Stimulated activated naive B cell treated with anti-CD40 and anti-IgM and Interleukin-4, amounts not matched to agents 10 μg/mL and 1 μg/mL and 100 μg/mL, for 72 hours (primary cell): ENCODE measurements around the gene IGSF8.
A peak's percentile ranks its signal among the peaks of the same experiment; 100 is the strongest.

Experiments
- ATAC-seq, 2 donors: fragments of 150-1000 bp; cut with Tn5 transposase; replicated peaks; 2 replicates each; pipeline ENCODE4 v1.10.0; 2021; ENCODE audit warnings: moderate library complexity in 1 of 2
- DNase-seq: peaks from one replicate; pipeline ENCODE4 v3.0.0; 2021
- H3K27ac Mint-ChIP-seq: one replicate; pipeline ENCODE4 v1.8.0; 2022; ENCODE audit warnings: mild to moderate bottlenecking, mixed read lengths
- H3K27me3 Mint-ChIP-seq, 2 donors: one replicate each; pipeline ENCODE4 v1.8.0; 2022; ENCODE audit warnings: mixed read lengths in 2 of 2
- H3K36me3 Mint-ChIP-seq, 2 donors: one replicate each; pipeline ENCODE4 v1.8.0; 2022; ENCODE audit warnings: mixed read lengths in 2 of 2, mild to moderate bottlenecking in 1 of 2
- H3K4me1 Mint-ChIP-seq, 2 donors: one replicate each; pipeline ENCODE4 v1.8.0; 2022; ENCODE audit warnings: mixed read lengths in 2 of 2, mild to moderate bottlenecking in 1 of 2
- H3K4me3 Mint-ChIP-seq, 2 donors: one replicate each; pipeline ENCODE4 v1.8.0; 2022; ENCODE audit warnings: mild to moderate bottlenecking in 2 of 2, mixed read lengths in 2 of 2, moderate library complexity in 1 of 2
- H3K9me3 Mint-ChIP-seq, 2 donors: one replicate each; pipeline ENCODE4 v1.8.0; 2022; ENCODE audit warnings: mixed read lengths in 2 of 2, mild to moderate bottlenecking in 1 of 2

IGSF8 gene

GRCh38 chr1:160093069-160093395, 5.4 kb downstream of the IGSF8 start:
- H3K4me3 Mint-ChIP-seq, result no peak overlapping the region
- ATAC-seq, result no peak

GRCh38 chr1:160092366-160093068, 5.9 kb downstream of the IGSF8 start:
- no peaks in the 10 kb centered on the region for H3K9me3 Mint-ChIP-seq
- ATAC-seq (no peak), DNase-seq (no peak)
- no peak overlapping the region for H3K4me3 Mint-ChIP-seq
- no peaks in the 10 kb centered on the region for H3K27me3 Mint-ChIP-seq
- no peak overlapping the region for H3K27ac Mint-ChIP-seq
- peaks cover 15 to 37% of the 10 kb centered on the region in 2 donors for H3K36me3 Mint-ChIP-seq
- H3K4me1 Mint-ChIP-seq, result peaks cover 21 to 38% of the 10 kb centered on the region in 2 donors

More at GRCh38 chr1:160093069-160093395, 5.4 kb downstream of the IGSF8 start:
- Mint-ChIP-seq H3K4me1 (peaks cover 25 to 44% of the 10 kb centered on the region in 2 donors), H3K27me3 (no peaks in the 10 kb centered on the region), H3K9me3 (no peaks in the 10 kb centered on the region), H3K27ac (no peak overlapping the region), H3K36me3 (peaks cover 15 to 37% of the 10 kb centered on the region in 2 donors)
- no peak for DNase-seq

GRCh38 chr1:160091666-160092223, 6.7 kb downstream of the IGSF8 start:
- no peaks in the 10 kb centered on the region for H3K9me3 Mint-ChIP-seq
- no peak overlapping the region for H3K27ac Mint-ChIP-seq
- H3K4me1 Mint-ChIP-seq, result peaks cover 15 to 31% of the 10 kb centered on the region in 2 donors
- H3K36me3 Mint-ChIP-seq, result peaks cover 15 to 42% of the 10 kb centered on the region in 2 donors
- no peak overlapping the region for H3K4me3 Mint-ChIP-seq
- no peak for ATAC-seq
- no peaks in the 10 kb centered on the region for H3K27me3 Mint-ChIP-seq
- no peak for DNase-seq

- H3K27ac Mint-ChIP-seq, result no peak overlapping the region
- peaks cover 7 to 23% of the 10 kb centered on the region in 2 donors for H3K4me1 Mint-ChIP-seq
- H3K36me3 Mint-ChIP-seq, result peaks cover 15 to 45% of the 10 kb centered on the region in 2 donors
- H3K27me3 Mint-ChIP-seq, result no peaks in the 10 kb centered on the region
- no peak for ATAC-seq
- H3K9me3 Mint-ChIP-seq, result no peaks in the 10 kb centered on the region
- DNase-seq, result no peak
- no peak overlapping the region for H3K4me3 Mint-ChIP-seq
Observed at GRCh38 chr1:160090760-160091159, 7.7 kb downstream of the IGSF8 start.

GRCh38 chr1:160089883-160090282, 8.5 kb downstream of the IGSF8 start:
- H3K4me1 Mint-ChIP-seq, result peaks cover 7 to 21% of the 10 kb centered on the region in 2 donors
- no peak overlapping the region for H3K27ac Mint-ChIP-seq
- H3K9me3 Mint-ChIP-seq, result no peaks in the 10 kb centered on the region
- DNase-seq (no peak), ATAC-seq (no peak)
- no peak overlapping the region for H3K4me3 Mint-ChIP-seq
- no peaks in the 10 kb centered on the region for H3K27me3 Mint-ChIP-seq
- H3K36me3 Mint-ChIP-seq, result peaks cover 17 to 48% of the 10 kb centered on the region in 2 donors

GRCh38 chr1:160087118-160087662, 11.2 kb downstream of the IGSF8 start:
- Mint-ChIP-seq H3K9me3 (no peaks in the 10 kb centered on the region), H3K36me3 (peaks cover 11 to 33% of the 10 kb centered on the region in 2 donors), H3K4me1 (peaks cover 8 to 12% of the 10 kb centered on the region in 2 donors), H3K27me3 (peaks cover 7 to 13% of the 10 kb centered on the region in 2 donors), H3K27ac (no peak overlapping the region), H3K4me3 (no peak overlapping the region)
- ATAC-seq, result no peak
- no peak for DNase-seq

GRCh38 chr1:160086456-160086892, 11.9 kb downstream of the IGSF8 start:
- peaks cover 13 to 20% of the 10 kb centered on the region in 2 donors for H3K27me3 Mint-ChIP-seq
- ATAC-seq (no peak), DNase-seq (no peak)
- peaks cover 8 to 12% of the 10 kb centered on the region in 2 donors for H3K4me1 Mint-ChIP-seq
- H3K4me3 Mint-ChIP-seq, result no peak overlapping the region
- H3K36me3 Mint-ChIP-seq, result peaks cover 11 to 29% of the 10 kb centered on the region in 2 donors
- H3K27ac Mint-ChIP-seq, result no peak overlapping the region
- no peaks in the 10 kb centered on the region for H3K9me3 Mint-ChIP-seq

- Mint-ChIP-seq H3K27ac (no peak overlapping the region), H3K4me3 (no peak overlapping the region), H3K9me3 (no peaks in the 10 kb centered on the region), H3K4me1 (peaks cover 10 to 18% of the 10 kb centered on the region in 2 donors), H3K27me3 (peaks cover 19 to 26% of the 10 kb centered on the region in 2 donors), H3K36me3 (peaks cover 10 to 27% of the 10 kb centered on the region in 2 donors)
- ATAC-seq (peak; percentile 72 to 76), DNase-seq (peak; percentile 60)
Observed at GRCh38 chr1:160085686-160086455, 12.5 kb downstream of the IGSF8 start.

- Mint-ChIP-seq H3K36me3 (peaks cover 7 to 24% of the 10 kb centered on the region in 2 donors), H3K27ac (no peak overlapping the region), H3K9me3 (no peaks in the 10 kb centered on the region), H3K27me3 (peaks cover 29 to 36% of the 10 kb centered on the region in 2 donors), H3K4me1 (peaks cover 10 to 20% of the 10 kb centered on the region in 2 donors), H3K4me3 (no peak overlapping the region)
- DNase-seq (no peak), ATAC-seq (no peak)
Observed at GRCh38 chr1:160084771-160085321, 13.6 kb downstream of the IGSF8 start.

- H3K36me3 Mint-ChIP-seq, result peaks cover 7 to 22% of the 10 kb centered on the region in 2 donors
- no peaks in the 10 kb centered on the region for H3K9me3 Mint-ChIP-seq
- ATAC-seq (peak; percentile 85 to 90), DNase-seq (peak; percentile 58)
- H3K27me3 Mint-ChIP-seq, result peaks cover 31 to 41% of the 10 kb centered on the region in 2 donors
- H3K4me1 Mint-ChIP-seq, result peaks cover 8 to 20% of the 10 kb centered on the region in 2 donors
- H3K27ac Mint-ChIP-seq, result no peak overlapping the region
- H3K4me3 Mint-ChIP-seq, result peak overlapping the region; percentile 58 to 69
Observed at GRCh38 chr1:160083968-160084770, 14.2 kb downstream of the IGSF8 start.

- ATAC-seq, result no peak
Observed at GRCh38 chr1:160082926-160083325, 15.5 kb downstream of the IGSF8 start.

GRCh38 chr1:160082487-160082886, 15.9 kb downstream of the IGSF8 start:
- ATAC-seq (no peak), DNase-seq (no peak)
- H3K4me3 Mint-ChIP-seq, result no peak overlapping the region
- no peak overlapping the region for H3K27ac Mint-ChIP-seq
- H3K4me1 Mint-ChIP-seq, result peaks cover 11 to 25% of the 10 kb centered on the region in 2 donors
- no peaks in the 10 kb centered on the region for H3K9me3 Mint-ChIP-seq
- H3K36me3 Mint-ChIP-seq, result peaks cover 2 to 11% of the 10 kb centered on the region in 2 donors
- peaks cover 38 to 54% of the 10 kb centered on the region in 2 donors for H3K27me3 Mint-ChIP-seq

More at GRCh38 chr1:160082926-160083325, 15.5 kb downstream of the IGSF8 start:
- peaks cover 2 to 11% of the 10 kb centered on the region in 2 donors for H3K36me3 Mint-ChIP-seq
- peaks cover 37 to 51% of the 10 kb centered on the region in 2 donors for H3K27me3 Mint-ChIP-seq
- H3K4me1 Mint-ChIP-seq, result peaks cover 11 to 25% of the 10 kb centered on the region in 2 donors
- no peak overlapping the region for H3K27ac Mint-ChIP-seq
- no peak for DNase-seq
- H3K9me3 Mint-ChIP-seq, result no peaks in the 10 kb centered on the region
- peak overlapping the region in 1 of 2 donors; percentile 21 for H3K4me3 Mint-ChIP-seq

- peaks cover 42 to 58% of the 10 kb centered on the region in 2 donors for H3K27me3 Mint-ChIP-seq
- no peak within 1 kb of the TSS for H3K27ac Mint-ChIP-seq
- peaks cover 2 to 3% of the 10 kb centered on the region in 2 donors for H3K36me3 Mint-ChIP-seq
- H3K4me1 Mint-ChIP-seq, result peaks cover 11 to 25% of the 10 kb centered on the region in 2 donors
- no peak within 1 kb of the TSS for H3K4me3 Mint-ChIP-seq
- H3K9me3 Mint-ChIP-seq, result no peaks in the 10 kb centered on the region
- no peak for DNase-seq
- ATAC-seq, result no peak
Observed at GRCh38 chr1:160081261-160081936, 17.0 kb downstream of the IGSF8 start, which contains the start of gene KCNJ9. KCNJ9 (plus strand) TSS chr1:160081538; CDS start chr1:160084031, 2,493 bp downstream.
